ENCODE results near the gene THSD7B. TPM values are rescaled to one million over a fixed set of nuclear protein-coding genes. Genes with fewer than 3 reads are reported as not detected.

The THSD7B gene
- total and polyA plus RNA-seq, 9 of the 15 experiments (the other 6 are each of a cell fraction or from before 2014, with no cell fraction given), result not detected

GRCh38 chr2:137348301-137348700 is 583.0 kb downstream of the THSD7B start:
- no peak overlapping the region for H3K27ac ChIP-seq (ENCODE audit: extremely low read depth, low read depth, low read length)
- no peak overlapping the region for H3K4me3 ChIP-seq
- no TSS peak for BruUV-seq (replicated peaks)
- H3K9me1 ChIP-seq (ENCODE audit: control insufficient read depth, insufficient read depth, low read length), result no peaks in the 10 kb centered on the region
- H3K9ac ChIP-seq (ENCODE audit: insufficient read depth in 1 of 2, low read depth in 2 of 2, low read length in 2 of 2), result no peak overlapping the region
- intact Hi-C loops (cut with micrococcal nuclease), result no loop called here
- ChIA-PET POLR2A (no interaction called here), CTCF (ENCODE audit: low intra/inter-chr PET ratio) (no interaction called here)
- no peaks in the 10 kb centered on the region for H3K79me2 ChIP-seq (ENCODE audit: control insufficient read depth, insufficient read depth, low read length)
- no peak overlapping the region for H3K4me2 ChIP-seq (ENCODE audit: insufficient read depth, low read length)
- no peak overlapping the region for H2AFZ ChIP-seq (ENCODE audit: low read depth, low read length)
- in situ Hi-C loops (cut with MboI), result no loop called here
- TF ChIP-seq CBX3 (IDR thresholded peaks at IDR 0.05; ENCODE audit: borderline replicate concordance in 1 of 2, low read length in 2 of 2), result no peak
- TF ChIP-seq KDM4B (IDR thresholded peaks at IDR 0.05; ENCODE audit: borderline replicate concordance in 2 of 2, low read depth in 1 of 2), result no peak
- no peak for TF ChIP-seq RAD51 (IDR thresholded peaks at IDR 0.05; ENCODE audit: borderline replicate concordance, low read depth)
- TF ChIP-seq ZNF77 (CRISPR knock-in tag; IDR thresholded peaks at IDR 0.05), result no peak
- TF ChIP-seq, protein P1, sequence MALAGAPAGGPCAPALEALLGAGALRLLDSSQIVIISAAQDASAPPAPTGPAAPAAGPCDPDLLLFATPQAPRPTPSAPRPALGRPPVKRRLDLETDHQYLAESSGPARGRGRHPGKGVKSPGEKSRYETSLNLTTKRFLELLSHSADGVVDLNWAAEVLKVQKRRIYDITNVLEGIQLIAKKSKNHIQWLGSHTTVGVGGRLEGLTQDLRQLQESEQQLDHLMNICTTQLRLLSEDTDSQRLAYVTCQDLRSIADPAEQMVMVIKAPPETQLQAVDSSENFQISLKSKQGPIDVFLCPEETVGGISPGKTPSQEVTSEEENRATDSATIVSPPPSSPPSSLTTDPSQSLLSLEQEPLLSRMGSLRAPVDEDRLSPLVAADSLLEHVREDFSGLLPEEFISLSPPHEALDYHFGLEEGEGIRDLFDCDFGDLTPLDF (CRISPR knock-in tag; IDR thresholded peaks at IDR 0.05), result no peak
- no peak for TF ChIP-seq STAT5A (IDR thresholded peaks at IDR 0.05; ENCODE audit: borderline replicate concordance, low read length)
- TF ChIP-seq HDAC2 (IDR thresholded peaks at IDR 0.05), result no peak
- TF ChIP-seq PYGO2 (tag; IDR thresholded peaks at IDR 0.05), result no peak
- FAIRE-seq (no peak), DNase-seq (ENCODE audit: extremely low read depth in 1 of 4, low spot score in 3 of 4) (no peak), ATAC-seq (no peak)
- H3K36me3 ChIP-seq (ENCODE audit: control insufficient read depth, insufficient read depth, low read length), result no peaks in the 10 kb centered on the region
- H3K9me3 ChIP-seq (replicated peaks; ENCODE audit: control insufficient read depth, insufficient read depth, low read depth, low read length), result no peaks in the 10 kb centered on the region
- no peaks in the 10 kb centered on the region for H4K20me1 ChIP-seq (replicated peaks; ENCODE audit: control insufficient read depth, insufficient read depth, low read length)
- H3K27me3 ChIP-seq (ENCODE audit: control insufficient read depth in 2 of 2, insufficient read depth in 2 of 2, low read length in 2 of 2), result no peaks in the 10 kb centered on the region
- no peaks in the 10 kb centered on the region for H3K4me1 ChIP-seq (replicated peaks in 1 of 2; ENCODE audit: control insufficient read depth in 2 of 2, insufficient read depth in 2 of 2, low read length in 2 of 2)
- 0% methylated on average over 3 of the region's 3 CpGs for WGBS (ENCODE audit: insufficient coverage, low coverage, missing lambda C conversion rate)

Measured in K562 (cell line).